Neuronal stem cell (in vitro differentiated cells): ENCODE measurements around the gene PALM.

Experiments
- DNase-seq: peaks from one replicate; pipeline ENCODE4 v3.0.0-alpha.2; 2013; ENCODE audit warnings: low spot score
- H2AFZ ChIP-seq: one replicate; pipeline ENCODE4 v1.6.1; 2013; ENCODE audit warnings: mild to moderate bottlenecking, low read length, inconsistent platforms
- H2AK5ac ChIP-seq: 2 replicates; pipeline ENCODE4 v1.6.1; 2013; ENCODE audit warnings: low read depth, mild to moderate bottlenecking, inconsistent platforms, low read length, moderate library complexity, mixed read lengths
- H2BK120ac ChIP-seq: 2 replicates; pipeline ENCODE4 v1.6.1; 2013; ENCODE audit warnings: low read depth, mild to moderate bottlenecking, inconsistent platforms, low read length, moderate library complexity, mixed read lengths
- H2BK12ac ChIP-seq: one replicate; pipeline ENCODE4 v1.6.1; 2013; ENCODE audit warnings: low read length, inconsistent platforms
- H2BK15ac ChIP-seq: 2 replicates; pipeline ENCODE4 v1.6.1; 2013; ENCODE audit warnings: mild to moderate bottlenecking, low read length, inconsistent platforms, mixed read lengths
- H2BK5ac ChIP-seq: one replicate; pipeline ENCODE4 v1.6.1; 2013; ENCODE audit warnings: inconsistent platforms, mild to moderate bottlenecking, low read length, moderate library complexity
- H3K14ac ChIP-seq: one replicate; pipeline ENCODE4 v1.6.1; 2013; ENCODE audit warnings: low read length, inconsistent platforms
- H3K18ac ChIP-seq: 2 replicates; pipeline ENCODE4 v1.6.1; 2013; ENCODE audit warnings: low read length, inconsistent platforms
- H3K23ac ChIP-seq: 2 replicates; pipeline ENCODE4 v1.6.1; 2013; ENCODE audit warnings: low read depth, mild to moderate bottlenecking, mixed read lengths, low read length, inconsistent platforms; ENCODE audit not compliant: poor library complexity
- H3K27ac ChIP-seq: replicated peaks from 3 replicates; pipeline ENCODE4 v1.5.1; 2013; ENCODE audit warnings: low read length, inconsistent platforms
- H3K27me3 ChIP-seq, 3 experiments: 2 replicates each; pipeline ENCODE4 v1.6.1; 2013; ENCODE audit warnings: low read length in 3 of 3, mild to moderate bottlenecking in 2 of 3, inconsistent platforms in 1 of 3, low read depth in 1 of 3, mixed read lengths in 1 of 3, moderate library complexity in 1 of 3; ENCODE audit not compliant: control insufficient read depth in 3 of 3, insufficient read depth in 3 of 3
- H3K36me3 ChIP-seq, 2 donors: replicated peaks in 1 of 2; 2 replicates each; pipeline ENCODE4 v1.6.1; 2013; ENCODE audit warnings: low read length in 2 of 2; ENCODE audit not compliant: control insufficient read depth in 2 of 2, insufficient read depth in 2 of 2
- H3K4ac ChIP-seq: 2 replicates; pipeline ENCODE4 v1.6.1; 2013; ENCODE audit warnings: inconsistent platforms, mild to moderate bottlenecking, low read length, moderate library complexity
- H3K4me1 ChIP-seq, 2 donors: 1 replicate in 1 of 2; 2 replicates in 1 of 2; pipeline ENCODE4 v1.6.1; 2013; ENCODE audit warnings: low read length in 2 of 2, low read depth in 1 of 2; ENCODE audit not compliant: control insufficient read depth in 2 of 2, insufficient read depth in 1 of 2
- H3K4me2 ChIP-seq: one replicate; pipeline ENCODE4 v1.6.1; 2013; ENCODE audit warnings: mild to moderate bottlenecking, low read length, inconsistent platforms; ENCODE audit not compliant: insufficient read depth, poor library complexity, severe bottlenecking
- H3K4me3 ChIP-seq, 2 donors: 2 replicates each; pipeline ENCODE4 v1.5.1; 2013; ENCODE audit warnings: low read length in 2 of 2, mild to moderate bottlenecking in 2 of 2, inconsistent platforms in 1 of 2, moderate library complexity in 1 of 2
- H3K79me1 ChIP-seq: one replicate; pipeline ENCODE4 v1.6.1; 2013; ENCODE audit warnings: low read depth, mild to moderate bottlenecking, inconsistent platforms, low read length, moderate library complexity
- H3K9ac ChIP-seq: one replicate; pipeline ENCODE4 v1.6.1; 2013; ENCODE audit warnings: mild to moderate bottlenecking, low read depth, low read length, inconsistent platforms; ENCODE audit not compliant: poor library complexity
- H3K9me3 ChIP-seq, 2 donors: replicated peaks in 1 of 2; 2 replicates each; pipeline versions ENCODE3 to v1.6.1; 2013; ENCODE audit warnings: low read length in 2 of 2, mild to moderate bottlenecking in 2 of 2, inconsistent platforms in 1 of 2, low read depth in 1 of 2, mixed read lengths in 1 of 2, moderate library complexity in 1 of 2; ENCODE audit not compliant: control insufficient read depth in 2 of 2, insufficient read depth in 1 of 2
- H4K8ac ChIP-seq: one replicate; pipeline ENCODE4 v1.6.1; 2013; ENCODE audit warnings: low read depth, mild to moderate bottlenecking, inconsistent platforms, low read length, moderate library complexity
- H4K91ac ChIP-seq: one replicate; pipeline ENCODE4 v1.6.1; 2013; ENCODE audit warnings: low read length, low read depth, mild to moderate bottlenecking, inconsistent platforms; ENCODE audit not compliant: poor library complexity
- WGBS, 2 donors: extraction: QIAGEN DNeasy Blood & Tissue Kit; methylation state at CpG; one replicate each; pipeline ENCODE4 v1.1.7; 2013; ENCODE audit warnings: missing lambda C conversion rate in 2 of 2, mixed read lengths in 1 of 2; ENCODE audit not compliant: insufficient read length in 2 of 2, insufficient replicate concordance in 1 of 2; ENCODE audit errors: extremely low coverage in 2 of 2; 5-methylcytosine and 5-hydroxymethylcytosine counted together

Gene PALM

DNA sequence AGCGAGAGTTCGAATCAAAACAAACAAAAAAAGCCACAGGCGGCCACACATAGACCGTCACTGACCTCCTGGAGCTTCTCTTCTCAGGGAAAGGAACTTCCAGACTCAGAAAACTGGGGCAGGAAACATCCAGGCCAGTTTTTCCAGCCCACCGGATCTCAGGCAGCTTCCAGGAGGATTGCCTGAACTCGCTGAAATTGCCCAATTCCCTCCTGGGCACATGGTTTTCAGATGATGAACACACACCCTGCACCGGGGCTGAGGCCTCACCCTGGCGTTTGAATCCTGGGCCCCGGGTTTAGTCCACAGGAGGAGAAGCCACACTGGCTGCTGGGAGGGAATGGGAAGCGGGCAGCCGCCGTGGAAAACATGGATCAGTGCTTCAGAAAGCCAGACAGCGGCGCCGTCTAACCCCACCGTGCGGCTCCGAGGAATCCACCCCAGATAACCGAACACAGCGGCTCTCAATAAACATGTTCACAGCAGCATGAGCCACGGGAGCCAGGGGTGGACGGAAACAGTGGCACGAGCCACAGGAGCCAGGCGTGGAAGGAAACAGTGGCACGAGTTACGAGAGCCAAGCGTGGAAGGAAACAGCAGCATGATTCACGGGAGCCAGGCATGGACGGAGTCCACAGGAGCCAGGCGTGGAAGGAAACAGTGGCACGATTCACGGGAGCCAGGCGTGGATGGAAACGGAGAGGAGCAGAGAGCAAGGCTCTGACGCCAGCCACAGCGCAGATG lies 70.3 kb downstream of the PALM start:
- H3K9me3 ChIP-seq = no peaks in the 10 kb centered on the region
- WGBS, 2 donors = no CpG with 5 or more reads among the region's 36 CpGs
- H3K9ac ChIP-seq = no peak overlapping the region
- peak overlapping the region; percentile 54 for H2BK15ac ChIP-seq
- no peak overlapping the region for H4K8ac ChIP-seq
- H3K4me3 ChIP-seq = no peak overlapping the region
- no peaks in the 10 kb centered on the region for H3K27me3 ChIP-seq
- H3K36me3 ChIP-seq = no peaks in the 10 kb centered on the region
- H3K18ac ChIP-seq = peak overlapping the region; percentile 93
- peak overlapping the region; percentile 82 for H2BK5ac ChIP-seq
- peak overlapping the region; percentile 8 for H3K4ac ChIP-seq
- H2AK5ac ChIP-seq = peak overlapping the region; percentile 97
- peak overlapping the region; percentile 81 for H2AFZ ChIP-seq
- H4K91ac ChIP-seq = no peak overlapping the region
- H3K23ac ChIP-seq = peak overlapping the region; percentile 44
- no peak overlapping the region for H3K27ac ChIP-seq
- H2BK12ac ChIP-seq = peak overlapping the region; percentile 98
- H2BK120ac ChIP-seq = peak overlapping the region; percentile 61
- H3K4me1 ChIP-seq = peaks cover 10 to 11% of the 10 kb centered on the region in 2 donors
- no peak overlapping the region for H3K4me2 ChIP-seq
- peaks cover 5% of the 10 kb centered on the region for H3K79me1 ChIP-seq
- no peak for DNase-seq
- H3K14ac ChIP-seq = peak overlapping the region; percentile 3

DNA sequence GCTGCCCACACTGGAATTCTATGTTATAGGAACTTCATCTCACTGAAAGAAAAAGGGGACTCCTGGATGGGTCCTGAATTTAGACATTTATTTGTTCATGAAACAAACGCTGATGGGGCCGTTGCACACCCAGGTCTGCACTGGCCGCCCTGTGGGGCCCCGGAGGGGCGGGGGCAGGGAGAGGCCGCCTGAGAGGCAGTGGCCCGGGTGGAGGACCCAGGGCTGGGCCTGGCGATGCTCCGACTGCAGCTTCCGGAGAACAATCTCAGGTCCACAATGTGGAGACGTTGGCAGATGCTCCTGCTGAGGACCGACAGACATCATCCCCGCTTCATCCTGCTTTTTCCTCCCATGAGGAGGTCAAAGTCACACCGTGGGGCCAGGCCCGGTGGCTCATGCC lies 72.2 kb downstream of the PALM start:
- Histone ChIP-seq H3K79me1 (peaks cover 5% of the 10 kb centered on the region), H3K4me2 (no peak overlapping the region), H3K27me3 (no peaks in the 10 kb centered on the region), H4K8ac (no peak overlapping the region), H4K91ac (no peak overlapping the region), H3K27ac (no peak overlapping the region), H3K4me3 (no peak overlapping the region), H3K9ac (peak overlapping the region; percentile 21), H2BK120ac (peak overlapping the region; percentile 56), H3K9me3 (peaks cover 0 to 2% of the 10 kb centered on the region in 2 donors), H3K14ac (no peak overlapping the region), H2AFZ (no peak overlapping the region), H3K36me3 (no peaks in the 10 kb centered on the region), H2BK15ac (peak overlapping the region; percentile 58), H3K18ac (peak overlapping the region; percentile 70), H2AK5ac (peak overlapping the region; percentile 96), H3K4me1 (peaks cover 10 to 13% of the 10 kb centered on the region in 2 donors), H3K23ac (peak overlapping the region; percentile 5), H2BK5ac (peak overlapping the region; percentile 95), H3K4ac (peak overlapping the region; percentile 84), H2BK12ac (peak overlapping the region; percentile 75)
- WGBS, 2 donors = no CpG with 5 or more reads among the region's 15 CpGs
- no peak for DNase-seq

DNA sequence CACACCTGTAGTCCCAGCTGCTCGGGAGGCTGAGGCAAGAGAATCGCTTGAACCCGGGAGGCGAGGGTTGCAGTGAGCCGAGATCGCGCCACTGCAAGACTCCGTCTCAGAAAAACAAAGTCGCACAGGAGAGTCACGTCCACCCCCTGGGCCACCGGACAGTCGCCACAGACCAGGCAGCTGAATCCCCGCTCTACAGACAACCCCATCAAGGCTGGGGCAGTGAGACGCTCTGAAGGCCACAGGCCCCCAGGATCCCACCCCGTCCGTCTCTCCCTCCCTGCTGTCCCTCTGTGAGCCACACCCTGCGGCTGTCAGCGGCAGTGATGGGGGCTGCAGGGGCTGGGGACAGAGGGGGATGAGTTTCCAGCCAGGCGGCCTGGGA lies 73.1 kb downstream of the PALM start:
- H3K9ac ChIP-seq = peak overlapping the region; percentile 75
- peak overlapping the region; percentile 33 for H2BK5ac ChIP-seq
- DNase-seq = no peak
- H2AK5ac ChIP-seq = peak overlapping the region; percentile 89
- H3K27me3 ChIP-seq = no peaks in the 10 kb centered on the region
- H3K9me3 ChIP-seq = peaks cover 0 to 2% of the 10 kb centered on the region in 2 donors
- no peak overlapping the region for H4K8ac ChIP-seq
- H2BK120ac ChIP-seq = no peak overlapping the region
- H3K23ac ChIP-seq = peak overlapping the region; percentile 16
- H3K27ac ChIP-seq = peak overlapping the region; percentile 85
- H3K14ac ChIP-seq = peak overlapping the region; percentile 6
- no CpG with 5 or more reads among the region's 19 CpGs for WGBS, 2 donors
- peak overlapping the region; percentile 56 for H3K4me2 ChIP-seq
- peak overlapping the region; percentile 86 for H2BK15ac ChIP-seq
- H4K91ac ChIP-seq = peak overlapping the region; percentile 96
- no peaks in the 10 kb centered on the region for H3K36me3 ChIP-seq
- H3K18ac ChIP-seq = peak overlapping the region; percentile 97
- peak overlapping the region; percentile 19 for H3K4ac ChIP-seq
- H3K4me3 ChIP-seq = no peak overlapping the region
- peak overlapping the region; percentile 79 for H2AFZ ChIP-seq
- peaks cover 10 to 13% of the 10 kb centered on the region in 2 donors for H3K4me1 ChIP-seq
- H2BK12ac ChIP-seq = peak overlapping the region; percentile 35
- peaks cover 5% of the 10 kb centered on the region for H3K79me1 ChIP-seq

DNA sequence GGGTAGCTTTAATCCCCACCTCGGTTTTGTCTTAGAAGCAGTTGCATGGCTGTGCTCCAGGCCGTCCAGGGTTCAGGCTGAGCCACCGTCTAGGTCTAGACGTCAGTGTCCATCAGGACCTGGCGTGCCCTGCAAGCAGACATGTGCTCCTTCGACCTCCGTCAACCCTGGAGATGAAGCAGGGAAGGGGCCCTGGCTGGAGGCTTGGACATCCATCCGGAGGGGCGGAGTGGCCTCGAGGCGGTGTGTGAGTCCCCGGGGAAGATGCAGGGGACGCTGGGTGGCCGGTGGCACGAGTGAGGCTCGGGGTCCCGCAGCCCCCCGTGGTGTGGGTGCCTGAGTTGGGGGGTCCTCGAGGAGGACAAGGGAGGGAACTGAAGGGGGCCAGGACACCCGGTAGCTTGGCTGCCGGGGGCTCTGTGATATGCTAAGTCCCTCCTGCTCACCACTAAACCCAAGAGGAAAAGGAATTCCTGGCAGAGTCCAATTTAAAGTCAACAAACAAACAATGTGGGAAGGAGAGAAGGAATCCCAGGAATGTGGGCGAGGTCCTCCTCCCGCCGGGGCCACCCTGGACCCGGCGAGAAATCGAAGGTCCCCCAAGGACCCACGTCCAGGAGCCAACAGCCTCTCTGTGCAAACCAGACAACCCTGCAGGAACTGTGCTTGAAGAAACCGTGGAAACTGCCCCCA lies 73.6 kb downstream of the PALM start:
- H3K18ac ChIP-seq = peak overlapping the region; percentile 97
- peaks cover 5% of the 10 kb centered on the region for H3K79me1 ChIP-seq
- H3K4ac ChIP-seq = peak overlapping the region; percentile 19
- H3K23ac ChIP-seq = peak overlapping the region; percentile 16
- peak overlapping the region; percentile 96 for H4K91ac ChIP-seq
- no peaks in the 10 kb centered on the region for H3K27me3 ChIP-seq
- peak; percentile 57 for DNase-seq
- H2AFZ ChIP-seq = peak overlapping the region; percentile 79
- H3K4me1 ChIP-seq = peaks cover 10 to 13% of the 10 kb centered on the region in 2 donors
- H2BK5ac ChIP-seq = peak overlapping the region; percentile 33
- peak overlapping the region; percentile 85 for H3K27ac ChIP-seq
- H3K9me3 ChIP-seq = peaks cover 0 to 2% of the 10 kb centered on the region in 2 donors
- peak overlapping the region; percentile 35 for H2BK12ac ChIP-seq
- H3K4me2 ChIP-seq = peak overlapping the region; percentile 56
- no peak overlapping the region for H4K8ac ChIP-seq
- H3K4me3 ChIP-seq = no peak overlapping the region
- peak overlapping the region; percentile 75 for H3K9ac ChIP-seq
- H3K14ac ChIP-seq = no peak overlapping the region
- WGBS, 2 donors = no CpG with 5 or more reads among the region's 29 CpGs
- H2AK5ac ChIP-seq = peak overlapping the region; percentile 89
- peak overlapping the region; percentile 86 for H2BK15ac ChIP-seq
- no peaks in the 10 kb centered on the region for H3K36me3 ChIP-seq
- no peak overlapping the region for H2BK120ac ChIP-seq
